Ecto neural progenitor cell (in vitro differentiated cells): ENCODE measurements around the gene EGR2.

Experiments used
- DNase-seq: peaks from one replicate; pipeline ENCODE4 v3.0.0-alpha.2; 2018; ENCODE audit warnings: low spot score

The EGR2 gene

GRCh38 chr10:62817766-62818425, 1.7 kb upstream of the EGR2 start:
- peak; percentile 89 for DNase-seq

GRCh38 chr10:62817121-62817765, 1.1 kb upstream of the EGR2 start:
- peak; percentile 66 for DNase-seq

- no peak for DNase-seq
Observed at GRCh38 chr10:62816076-62816330, 163 bp downstream of the EGR2 start.

GRCh38 chr10:62815381-62816075, 638 bp downstream of the EGR2 start:
- no peak for DNase-seq

- DNase-seq, result no peak
Observed at GRCh38 chr10:62814756-62815380, 1.3 kb downstream of the EGR2 start.

GRCh38 chr10:62813981-62814380, 2.2 kb downstream of the EGR2 start:
- no peak for DNase-seq

- DNase-seq, result no peak
Observed at GRCh38 chr10:62813453-62813852, 2.7 kb downstream of the EGR2 start.

GRCh38 chr10:62812672-62813439, 3.3 kb downstream of the EGR2 start:
- no peak for DNase-seq

GRCh38 chr10:62811159-62811875, 4.8 kb downstream of the EGR2 start:
- no peak for DNase-seq

GRCh38 chr10:62810156-62810902, 5.8 kb downstream of the EGR2 start:
- DNase-seq, result no peak

- no peak for DNase-seq
Observed at GRCh38 chr10:62806251-62806650, 9.9 kb downstream of the EGR2 start.

GRCh38 chr10:62805231-62806099, 10.7 kb downstream of the EGR2 start:
- DNase-seq, result peak; percentile 71

GRCh38 chr10:62804356-62805230, 11.6 kb downstream of the EGR2 start, which contains the start of gene ADO:
Gene ADO, plus strand, starts transcription at chr10:62804720. Its CDS starts 340 bp downstream, at chr10:62805060.
- DNase-seq, result peak; percentile 89

- DNase-seq, result no peak
Observed at GRCh38 chr10:62803724-62804355, 12.3 kb downstream of the EGR2 start.

GRCh38 chr10:62801871-62802270, 14.3 kb downstream of the EGR2 start:
- no peak for DNase-seq

GRCh38 chr10:62796896-62797295, 19.3 kb downstream of the EGR2 start:
- no peak for DNase-seq

GRCh38 chr10:62795762-62796161, 20.4 kb downstream of the EGR2 start:
- DNase-seq, result no peak

- no peak for DNase-seq
Observed at GRCh38 chr10:62795100-62795499, 21.1 kb downstream of the EGR2 start.
